ENCODE measurements around the gene DCD.
"Not testable (repeated sequence)": the region's sequence is repeated elsewhere in the genome, so short reads cannot be mapped to it uniquely, and the experiment has no call there.

Gene DCD

DNA sequence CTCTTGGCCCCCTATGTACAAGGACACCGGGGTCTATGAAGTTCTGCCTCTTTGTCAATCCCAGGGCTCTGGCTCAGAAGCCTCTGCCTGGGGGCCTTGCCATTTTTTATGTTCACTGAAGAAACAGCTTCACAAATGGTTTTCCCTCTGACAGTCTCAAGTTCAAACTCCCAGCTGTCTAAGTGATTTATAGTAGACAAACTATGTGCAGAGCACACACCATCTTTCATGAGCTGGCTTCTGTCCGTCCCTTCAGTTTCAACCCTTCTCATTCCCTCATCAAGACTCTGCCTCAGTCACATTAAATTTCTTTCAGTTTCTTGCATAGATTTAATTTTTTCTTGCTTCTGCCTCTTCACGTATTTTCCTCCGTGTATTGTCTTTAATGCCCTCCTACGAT lies 2.7 kb upstream of the DCD start:
- DNase-seq = no peak

DNA sequence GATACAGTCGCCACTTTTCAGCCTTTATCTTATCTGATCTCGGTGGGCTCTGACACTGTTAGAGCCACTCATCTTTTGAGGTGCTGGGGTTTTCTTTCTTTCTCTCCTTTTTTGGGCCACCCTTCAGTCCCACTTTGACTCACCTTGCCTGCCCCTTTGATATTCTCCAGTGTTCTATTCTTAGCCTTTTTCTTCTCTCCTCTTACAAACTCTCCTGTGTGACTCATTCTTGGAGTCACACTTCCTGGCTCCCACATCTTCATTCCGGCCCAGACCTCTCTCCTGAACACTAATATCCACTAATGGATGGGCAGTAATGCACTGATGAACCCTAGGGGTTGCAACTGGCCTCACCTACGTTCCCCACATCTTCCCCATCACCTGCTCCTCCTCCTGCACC lies 2.2 kb upstream of the DCD start:
- DNase-seq = peak in 1 of 2 experiments; percentile 1

DNA sequence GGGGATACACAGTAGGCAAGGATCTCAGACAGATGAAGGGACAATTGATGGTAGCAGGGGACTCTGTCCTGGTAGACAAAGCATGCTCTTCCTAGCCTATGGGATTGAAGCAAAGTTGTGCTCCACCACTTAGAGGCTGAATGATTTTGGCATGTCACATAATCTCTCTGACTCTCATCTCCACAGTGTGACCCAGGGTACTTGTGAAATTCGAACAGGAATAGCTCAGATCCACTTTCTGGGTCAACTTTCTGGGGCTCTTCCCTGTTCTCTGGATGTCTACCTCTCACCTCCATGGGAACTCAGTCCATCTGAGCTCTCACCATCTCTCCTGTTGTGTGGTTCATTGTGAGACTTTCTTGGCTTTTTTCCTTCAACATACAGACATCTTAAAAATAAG lies 1.7 kb upstream of the DCD start:
- DNase-seq = no peak

DNA sequence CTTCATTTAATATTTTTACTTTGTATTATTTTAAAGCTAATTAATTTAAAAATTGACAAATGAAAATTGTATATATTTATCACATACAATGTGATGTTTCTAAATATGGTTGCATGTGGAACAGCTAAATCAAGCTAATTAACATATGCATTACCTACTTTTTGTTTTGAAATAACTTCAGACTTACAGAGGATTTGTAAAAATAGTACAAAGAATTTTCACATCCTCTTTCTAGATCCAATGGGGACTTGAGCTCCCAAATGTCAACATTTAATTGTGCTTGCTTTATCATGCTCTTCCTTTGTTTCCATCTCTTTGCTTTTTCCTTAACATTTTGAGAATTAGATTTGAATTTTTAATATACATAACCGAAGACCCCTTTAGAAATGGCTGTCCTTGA lies 6.6 kb downstream of the DCD start:
- no peak for DNase-seq

DNA sequence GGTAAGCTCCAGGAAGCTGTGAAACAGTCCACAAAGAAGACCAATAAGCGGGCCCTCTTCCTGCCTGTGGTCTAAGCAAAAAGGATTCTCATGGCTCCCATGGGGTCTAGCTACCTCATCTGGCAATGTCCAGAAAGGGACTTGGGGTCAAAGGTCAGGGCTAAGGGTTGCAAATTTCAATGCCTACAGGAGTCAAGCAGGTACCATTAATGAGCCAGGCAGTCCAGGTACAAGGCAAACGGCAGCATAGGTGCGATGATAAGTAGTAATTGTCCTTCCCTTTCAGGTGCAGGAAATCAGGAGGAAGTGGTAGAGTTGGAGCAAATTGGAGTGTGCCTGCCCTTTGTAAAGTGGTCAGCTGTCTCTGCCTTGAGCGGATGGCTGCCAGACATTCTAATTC lies 7.1 kb downstream of the DCD start:
- no peak for DNase-seq

DNA sequence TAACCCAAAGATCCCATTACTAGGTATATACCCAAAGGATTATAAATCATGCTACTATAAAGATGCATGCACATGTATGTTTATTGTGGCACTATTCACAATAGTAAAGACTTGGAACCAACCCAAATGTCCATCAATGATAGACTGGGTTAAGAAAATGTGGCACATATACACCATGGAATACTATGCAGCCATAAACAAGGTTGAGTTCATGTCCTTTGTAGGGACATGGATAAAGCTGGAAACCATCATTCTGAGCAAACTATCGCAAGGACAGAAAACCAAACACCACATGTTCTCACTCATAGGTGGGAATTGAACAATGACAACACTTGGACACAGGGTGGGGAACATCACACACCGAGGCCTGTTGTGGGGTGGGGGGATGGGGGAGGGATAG lies 9.1 kb downstream of the DCD start:
- not testable (repeated sequence) for DNase-seq

DNA sequence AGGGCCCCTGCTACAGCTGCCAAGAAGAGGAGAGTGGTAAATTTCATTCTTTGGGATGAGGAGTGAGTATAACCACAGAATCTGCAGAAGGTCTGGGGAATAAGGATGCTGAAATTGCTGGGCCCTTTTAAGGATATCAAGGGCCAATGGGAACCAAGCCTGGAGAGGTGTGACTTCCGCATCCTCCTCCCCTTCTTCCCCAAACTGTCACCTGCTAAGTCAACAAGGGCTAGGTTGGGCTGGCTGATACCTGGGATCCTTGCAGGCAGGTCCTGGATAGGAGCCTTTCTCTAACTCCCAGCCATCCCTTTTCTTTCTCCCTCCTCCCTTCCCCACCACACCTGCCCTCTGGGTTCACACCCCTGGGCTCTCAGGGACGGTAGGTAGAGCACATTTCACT lies 13.4 kb downstream of the DCD start, which contains the start of gene LACRT:
TSS of gene LACRT (minus strand) at position 101 of the 400 bp plus-strand sequence. CDS start at position 47, 54 bp downstream.
- DNase-seq = no peak

DNA sequence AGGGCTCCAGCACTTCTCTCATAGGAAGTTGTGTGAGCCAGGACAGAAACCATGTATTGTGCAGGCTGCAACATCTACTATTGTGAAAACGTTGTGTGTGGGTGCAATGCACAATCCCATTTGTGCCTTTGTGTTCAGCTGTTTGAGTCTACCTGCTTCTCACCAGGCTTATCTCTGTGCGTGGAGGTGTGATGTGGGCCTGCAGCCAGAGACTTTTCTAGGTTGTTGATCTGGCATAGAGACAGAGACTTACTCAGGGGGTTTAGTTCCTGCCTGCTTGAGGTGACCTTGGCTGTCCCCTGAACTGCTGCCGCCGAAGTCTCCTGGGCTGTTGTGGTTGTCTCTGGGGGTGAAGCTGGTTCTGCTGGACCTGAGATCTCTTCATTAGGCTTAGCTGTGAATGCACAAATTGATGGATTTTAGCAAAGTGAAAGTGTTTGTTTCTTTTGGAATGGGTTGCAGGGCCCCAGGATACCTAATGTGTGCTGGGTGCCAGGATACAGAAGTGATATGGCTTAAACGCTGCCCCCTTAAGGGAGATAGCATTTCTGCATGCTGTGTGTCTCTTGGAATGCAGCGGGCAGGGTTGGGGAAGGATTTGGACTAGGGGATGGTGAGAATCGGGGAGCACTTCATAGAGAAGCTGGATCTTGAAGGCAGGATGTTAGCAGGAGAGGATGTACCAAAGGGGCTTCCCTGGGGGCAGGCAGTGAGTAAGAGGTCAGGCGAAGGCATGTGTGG lies 16.0 kb downstream of the DCD start:
- DNase-seq = no peak

DNA sequence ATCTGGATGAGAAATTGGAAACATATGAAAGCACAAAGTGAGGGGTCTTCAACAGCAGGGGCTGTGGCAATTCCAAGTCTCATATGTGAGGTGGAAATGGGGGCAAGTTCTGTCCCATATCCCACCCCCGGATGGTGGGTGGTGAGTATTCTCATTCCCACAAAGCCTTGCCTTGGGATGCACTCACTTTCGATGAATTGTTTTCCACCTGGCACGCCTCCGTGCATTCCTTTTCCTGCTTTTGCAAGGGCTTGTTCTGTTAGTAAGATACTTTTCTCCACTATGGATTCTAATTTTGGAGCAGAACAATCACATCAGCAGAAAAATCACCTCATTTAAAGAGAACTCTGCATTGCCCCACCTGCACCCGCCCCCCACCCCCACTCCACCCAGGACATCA lies 16.6 kb downstream of the DCD start:
- no peak for DNase-seq

DNA sequence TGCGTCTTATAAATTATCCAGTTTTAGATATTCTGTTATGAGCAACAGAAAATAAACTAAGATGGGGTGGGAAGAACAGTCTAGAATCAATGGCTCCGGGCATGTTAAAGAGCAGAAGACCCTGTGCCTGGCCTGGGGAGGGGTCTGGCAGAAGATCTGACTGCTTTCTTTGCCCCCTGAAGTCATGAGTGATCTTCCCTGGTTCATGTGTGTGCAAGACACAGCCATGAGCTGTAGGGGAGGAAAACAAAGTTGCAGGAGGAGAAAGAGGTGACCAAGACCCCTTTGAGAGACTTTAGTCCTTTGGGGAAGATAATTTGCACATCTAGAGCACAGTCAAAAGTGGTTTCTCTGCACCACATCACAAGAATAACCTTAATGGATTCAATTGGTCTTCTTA lies 18.2 kb downstream of the DCD start:
- no peak for DNase-seq

DNA sequence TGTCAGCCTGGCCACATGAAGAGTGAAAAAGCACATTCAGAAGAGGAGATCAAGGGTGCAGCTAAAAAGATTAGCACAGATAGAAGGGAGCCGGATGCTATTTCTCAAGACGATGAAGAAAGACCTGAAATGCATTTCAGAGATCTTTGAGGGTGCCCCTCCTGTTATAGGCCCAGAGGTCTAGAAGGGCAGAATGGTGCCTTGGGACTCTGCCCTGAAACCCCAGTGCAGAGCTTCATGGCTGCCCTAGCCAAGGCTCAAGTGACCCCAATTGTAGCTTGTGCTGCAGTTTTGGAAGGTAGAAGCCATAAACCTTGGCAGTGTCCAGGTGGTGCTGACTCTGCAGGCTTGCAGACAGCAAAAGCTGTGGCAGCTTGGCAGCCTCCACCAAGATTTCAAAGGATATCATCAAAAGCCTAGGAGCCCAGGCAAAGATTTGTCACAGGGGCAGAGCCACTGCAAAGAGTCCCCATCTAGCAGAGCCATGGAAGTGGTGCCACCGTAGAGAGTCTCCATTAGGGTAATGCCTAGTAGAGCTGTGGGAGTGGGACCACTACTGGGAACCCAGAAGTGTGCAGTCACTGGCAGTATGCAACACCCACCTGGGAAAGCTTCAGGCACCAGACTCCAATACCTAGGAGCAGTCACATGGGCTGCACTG lies 19.8 kb downstream of the DCD start:
- DNase-seq = no peak

DNA sequence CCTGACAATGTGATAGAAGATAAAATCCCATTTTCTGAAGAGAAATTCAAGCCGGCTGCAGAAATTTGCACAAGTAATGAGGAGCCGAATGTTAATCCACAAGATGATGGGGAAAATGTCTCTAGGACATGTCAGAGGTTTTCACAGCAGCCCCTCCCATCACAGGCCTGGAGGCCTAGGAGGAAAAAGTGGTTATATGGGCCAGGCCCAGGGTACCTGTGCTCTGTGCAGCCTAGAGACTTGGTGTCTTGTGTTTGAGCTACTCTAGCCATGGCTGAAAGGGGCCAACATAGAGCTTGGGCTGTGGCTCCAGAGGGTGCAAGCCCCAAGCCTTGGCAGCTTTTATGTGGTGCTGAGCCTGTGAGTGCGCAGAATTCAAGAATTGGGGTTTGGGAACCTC lies 20.9 kb downstream of the DCD start:
- no peak for DNase-seq

DNA sequence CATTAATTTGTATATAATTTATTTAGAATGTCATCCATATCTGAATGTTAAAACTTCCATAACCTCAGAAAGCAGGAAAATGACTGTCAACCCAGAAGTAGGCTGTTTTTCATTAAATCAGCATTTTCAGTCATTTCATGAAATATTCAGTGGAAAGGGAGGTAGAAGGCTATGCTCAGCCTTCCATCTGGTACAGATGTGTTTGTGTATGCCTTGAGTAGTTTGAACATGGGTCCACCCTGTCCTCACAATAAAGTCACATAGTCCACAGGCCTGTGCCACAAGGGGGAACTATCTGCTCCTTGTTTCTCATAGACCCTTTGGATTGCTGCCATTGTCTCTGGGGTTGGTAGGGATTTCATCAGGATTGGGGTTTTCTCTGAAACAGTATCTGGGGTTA lies 22.6 kb downstream of the DCD start:
- DNase-seq = no peak

DNA sequence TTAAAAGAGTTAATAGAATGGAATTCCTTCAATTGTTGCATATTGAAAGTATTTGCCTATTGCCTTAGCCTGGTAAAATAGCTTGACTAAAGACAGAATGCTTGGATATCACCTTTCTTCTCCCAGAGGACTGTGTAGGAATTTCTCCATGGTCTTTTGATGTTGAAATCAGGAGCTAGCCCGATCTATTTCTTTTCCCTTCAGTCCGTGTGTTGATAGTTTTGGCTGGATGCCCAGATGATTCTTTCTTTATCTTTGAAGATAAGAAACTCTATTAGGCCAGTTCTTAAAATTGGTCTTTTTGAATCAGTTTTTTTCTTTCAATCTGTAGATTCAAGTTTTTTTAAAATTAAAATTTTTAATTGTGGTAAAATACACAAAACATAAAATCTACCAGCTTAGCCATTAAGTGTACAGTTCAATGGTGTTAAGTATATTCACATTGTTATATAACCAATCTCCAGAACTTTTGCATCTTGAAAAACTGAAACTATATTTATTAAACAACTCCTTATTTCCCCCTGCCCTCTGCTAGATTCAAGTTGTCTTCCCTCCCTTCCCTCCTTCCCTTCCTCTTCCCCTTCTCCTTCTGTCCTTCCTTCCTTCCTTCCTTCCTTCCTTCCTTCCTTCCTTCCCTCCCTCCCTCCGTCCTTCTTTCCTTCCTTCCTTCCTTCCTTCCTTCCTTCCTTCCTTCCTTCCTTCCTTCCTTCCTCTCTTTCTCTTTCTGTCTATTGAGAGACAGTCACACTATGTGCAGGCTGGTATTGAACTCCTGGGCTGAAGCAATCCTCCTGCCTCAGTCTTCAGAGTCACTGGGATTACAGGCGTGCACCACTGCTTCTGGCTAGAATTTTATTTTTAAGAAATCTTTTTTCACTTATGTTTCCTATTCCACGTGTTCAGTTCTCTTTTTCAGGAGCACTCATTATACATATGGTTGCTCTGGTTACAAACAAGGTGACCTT lies 23.6 kb downstream of the DCD start:
- DNase-seq = no peak

DNA sequence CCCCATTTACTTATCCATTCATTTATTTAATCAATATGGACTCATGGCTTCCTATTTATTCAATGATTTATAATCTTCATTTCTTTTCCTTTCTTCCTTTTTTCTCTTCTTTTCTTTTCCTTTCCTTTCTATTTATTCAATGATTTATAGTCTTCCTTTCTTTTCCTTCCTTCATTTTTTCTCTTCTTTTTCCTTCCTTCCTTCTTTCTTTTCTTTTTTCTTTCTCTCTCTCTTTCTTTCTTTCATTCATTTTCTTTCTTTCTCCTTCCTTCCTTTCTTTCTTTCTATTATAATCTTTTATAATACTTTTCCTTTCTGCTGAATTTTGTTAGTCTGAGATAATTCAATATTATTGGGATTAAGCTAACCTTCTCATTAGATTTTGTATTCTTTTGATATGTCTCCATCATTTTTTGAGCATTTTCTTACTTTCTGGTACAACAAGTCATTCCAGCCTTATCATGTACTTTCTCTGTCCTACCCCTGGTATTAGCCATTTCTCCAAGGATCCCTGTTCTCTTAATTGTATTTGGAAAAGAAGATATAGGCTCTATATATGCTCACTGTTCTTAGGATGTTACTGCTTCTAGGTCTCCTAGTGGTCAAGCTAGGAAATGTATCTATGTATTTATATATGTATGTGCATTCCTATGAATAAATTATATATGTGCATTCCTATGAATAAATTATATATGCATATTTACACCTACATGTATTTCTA lies 25.5 kb downstream of the DCD start:
- peak in 1 of 2 experiments; percentile 46 for DNase-seq

DNA sequence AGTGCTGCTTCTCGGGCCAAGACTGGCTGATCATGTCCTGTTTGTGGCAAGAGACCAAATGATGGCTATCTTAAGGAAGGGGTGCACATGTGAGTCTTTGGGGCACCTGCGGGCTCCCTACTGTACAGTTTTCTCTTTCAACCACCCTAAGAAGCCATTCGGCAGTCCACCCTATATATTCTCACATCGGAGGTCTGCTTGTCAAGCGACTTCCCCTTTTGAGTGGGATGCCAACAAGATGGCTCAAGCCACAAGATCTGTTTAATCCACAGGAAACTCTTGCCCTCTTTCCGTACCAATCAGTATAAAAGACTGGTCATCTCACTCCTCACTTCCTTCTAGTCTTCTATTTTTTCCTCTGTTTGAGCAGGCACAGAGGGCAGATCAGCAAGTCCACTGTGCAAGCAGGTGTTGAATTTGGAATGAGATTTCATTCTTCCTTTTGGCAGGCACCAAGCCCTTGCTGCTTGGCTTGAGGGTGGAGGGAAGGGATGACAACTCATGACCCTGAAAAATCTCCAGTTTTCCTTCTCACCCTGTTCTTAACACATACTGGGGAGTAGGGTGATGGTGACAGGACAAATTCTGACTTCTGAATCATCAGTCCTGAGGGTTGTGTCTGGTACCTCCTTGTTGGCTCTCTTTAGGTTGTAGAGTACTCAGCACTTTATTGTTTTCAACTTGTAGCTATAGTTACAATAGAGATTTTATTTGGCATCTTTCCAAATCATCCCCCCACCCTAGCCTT lies 31.1 kb downstream of the DCD start:
- DNase-seq = no peak

DNA sequence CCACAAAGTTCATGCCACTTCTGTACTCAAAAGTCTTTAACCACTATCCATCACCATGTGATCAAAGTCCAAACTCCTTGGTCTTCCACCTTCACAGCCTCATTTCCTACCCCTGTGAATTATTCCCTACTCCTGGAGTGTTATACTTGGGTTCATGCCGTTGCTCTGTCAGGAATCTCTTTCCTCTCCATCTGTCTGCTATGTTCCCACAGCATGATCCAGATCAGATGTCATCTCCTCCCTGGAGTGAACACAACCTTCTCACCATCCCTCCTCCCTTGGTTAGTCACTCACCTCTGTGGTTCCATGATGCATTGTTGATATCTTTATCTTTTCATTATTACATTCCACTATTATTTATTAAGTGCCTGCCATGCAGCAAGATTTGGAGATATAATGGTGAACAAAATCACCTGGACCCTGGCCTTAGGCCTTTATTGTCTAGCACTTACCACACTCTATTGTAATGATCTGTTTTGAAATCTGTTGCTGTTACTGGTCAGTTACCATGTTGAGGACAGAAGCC lies 35.9 kb downstream of the DCD start:
- DNase-seq = no peak

DNA sequence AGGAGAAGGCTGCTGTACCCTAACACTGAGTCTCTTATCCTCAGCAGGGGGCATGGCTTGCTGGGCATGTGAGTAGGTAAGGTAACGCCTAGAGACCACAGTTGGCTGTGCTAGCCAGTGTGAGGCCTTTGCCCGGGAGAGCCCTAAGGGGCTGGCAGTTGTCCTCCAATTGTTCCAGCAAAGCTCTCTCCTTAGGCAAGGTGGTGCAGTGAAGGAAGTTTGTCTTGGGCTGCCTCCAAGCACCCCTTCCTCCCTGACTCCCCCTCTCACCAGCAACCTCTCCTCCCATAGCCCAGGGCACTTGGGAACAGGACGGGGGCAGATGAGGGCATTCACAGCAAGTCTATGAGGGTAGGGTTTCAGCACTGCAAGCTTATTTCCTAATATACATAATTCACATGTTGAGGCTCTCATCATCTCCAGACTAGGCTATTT lies 36.4 kb downstream of the DCD start:
- no peak for DNase-seq

DNA sequence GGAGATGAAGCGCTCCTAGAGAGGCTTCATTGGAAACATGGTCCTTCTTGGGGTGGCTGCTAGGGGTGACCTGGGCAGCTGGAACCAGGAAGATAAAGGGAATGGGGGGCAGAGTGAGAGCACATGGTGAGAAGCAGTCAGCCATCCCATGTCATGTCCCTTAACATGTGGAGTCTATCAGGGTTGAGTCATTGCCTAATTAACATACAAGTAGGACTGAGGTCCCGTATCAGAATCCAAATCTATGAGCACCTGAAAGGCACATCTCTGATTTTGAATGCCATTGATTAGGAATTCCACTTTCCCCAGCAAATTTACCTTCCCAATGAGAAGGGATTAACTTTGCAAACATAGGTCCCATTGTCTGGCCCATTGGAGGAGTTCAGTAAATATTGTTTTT lies 39.4 kb downstream of the DCD start:
- DNase-seq = no peak

DNA sequence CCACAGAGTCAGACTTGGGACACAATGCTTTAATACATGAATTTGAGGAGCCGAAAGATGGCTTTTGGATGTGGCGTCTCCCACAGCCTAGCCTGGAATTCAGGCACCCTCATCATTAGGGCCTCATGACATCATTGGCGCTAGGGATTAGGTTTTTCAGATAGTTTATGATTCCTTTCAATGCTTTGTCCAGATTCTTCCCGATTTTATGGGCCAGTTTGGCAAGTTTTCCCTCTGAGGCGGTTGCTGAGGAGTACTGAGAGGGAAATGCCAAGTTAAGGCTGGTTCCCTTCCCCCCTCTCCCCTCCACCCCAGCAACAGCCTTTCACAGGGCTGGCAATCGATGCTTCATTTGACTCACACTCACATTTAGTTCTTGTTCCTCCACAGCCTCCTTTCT lies 40.0 kb downstream of the DCD start:
- DNase-seq = no peak

DNA sequence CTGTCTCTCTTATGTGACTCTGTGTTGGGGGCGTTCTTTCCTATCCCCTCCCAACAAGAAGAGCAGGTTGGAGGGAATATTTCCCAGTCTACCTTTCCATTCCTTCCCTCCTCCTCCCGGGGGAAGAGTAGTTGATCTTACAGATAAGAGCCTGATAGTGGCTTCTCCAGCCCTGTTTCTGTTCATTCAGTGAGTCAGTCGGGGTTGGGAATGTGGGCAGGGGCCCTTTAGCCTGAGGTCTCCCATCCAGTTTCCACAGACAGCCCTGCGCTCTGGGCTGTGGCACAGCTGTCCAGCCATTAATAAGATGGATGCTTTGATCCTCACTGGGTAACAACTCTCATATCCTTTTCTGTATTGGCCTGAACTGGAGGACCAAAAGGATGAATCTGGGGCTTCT lies 41.6 kb downstream of the DCD start:
- no peak for DNase-seq
